Activated CD4-positive, alpha-beta T cell treated with anti-CD3 and anti-CD28 coated beads, Interleukin-2, amount 50 U/mL, for 16 hours (primary cell): ENCODE measurements around the gene RAB44.
A peak's percentile ranks its signal among the peaks of the same experiment; 100 is the strongest.
"Not testable (repeated sequence)": the region's sequence is repeated elsewhere in the genome, so short reads cannot be mapped to it uniquely, and the experiment has no call there.

Experiments used
- DNase-seq: peaks from one replicate; pipeline ENCODE4 v3.0.0-alpha.2; 2020

Gene RAB44

GRCh38 chr6:36717231-36717825 lies 19.7 kb downstream of the RAB44 start:
- DNase-seq: no peak

- DNase-seq: no peak
Observed at GRCh38 chr6:36717871-36718540, 20.4 kb downstream of the RAB44 start.

- DNase-seq: no peak
Observed at GRCh38 chr6:36718560-36718959, 20.9 kb downstream of the RAB44 start.

- DNase-seq: no peak
Observed at GRCh38 chr6:36719126-36719525, 21.5 kb downstream of the RAB44 start.

- no peak for DNase-seq
Observed at GRCh38 chr6:36720251-36721141, 22.9 kb downstream of the RAB44 start.

GRCh38 chr6:36721369-36722140 lies 23.9 kb downstream of the RAB44 start:
- no peak for DNase-seq

- DNase-seq: no peak
Observed at GRCh38 chr6:36722365-36722764, 24.7 kb downstream of the RAB44 start.

- no peak for DNase-seq
Observed at GRCh38 chr6:36722879-36723278, 25.3 kb downstream of the RAB44 start.

GRCh38 chr6:36723992-36724391 lies 26.4 kb downstream of the RAB44 start:
- not testable (repeated sequence) for DNase-seq

GRCh38 chr6:36724514-36725390 lies 27.1 kb downstream of the RAB44 start:
- DNase-seq: peak; percentile 58

- DNase-seq: no peak
Observed at GRCh38 chr6:36725581-36725980, 28.0 kb downstream of the RAB44 start.

GRCh38 chr6:36727505-36728021 lies 29.9 kb downstream of the RAB44 start:
- DNase-seq: peak; percentile 27

- no peak for DNase-seq
Observed at GRCh38 chr6:36728289-36729160, 30.9 kb downstream of the RAB44 start.

- no peak for DNase-seq
Observed at GRCh38 chr6:36729161-36729524, 31.5 kb downstream of the RAB44 start.

GRCh38 chr6:36730424-36731380 lies 33.1 kb downstream of the RAB44 start:
- DNase-seq: no peak

GRCh38 chr6:36731622-36732310 lies 34.1 kb downstream of the RAB44 start:
- no peak for DNase-seq

- no peak for DNase-seq
Observed at GRCh38 chr6:36733300-36733699, 35.7 kb downstream of the RAB44 start.

- DNase-seq: no peak
Observed at GRCh38 chr6:36734486-36735060, 36.9 kb downstream of the RAB44 start.
